ENCODE measurements around the gene WDR41. TPM values are rescaled to one million over a fixed set of nuclear protein-coding genes. Genes with fewer than 3 reads are reported as not detected.

Gene WDR41
- total RNA-seq, 1 donor from 2014 or later: 44.8 TPM

DNA sequence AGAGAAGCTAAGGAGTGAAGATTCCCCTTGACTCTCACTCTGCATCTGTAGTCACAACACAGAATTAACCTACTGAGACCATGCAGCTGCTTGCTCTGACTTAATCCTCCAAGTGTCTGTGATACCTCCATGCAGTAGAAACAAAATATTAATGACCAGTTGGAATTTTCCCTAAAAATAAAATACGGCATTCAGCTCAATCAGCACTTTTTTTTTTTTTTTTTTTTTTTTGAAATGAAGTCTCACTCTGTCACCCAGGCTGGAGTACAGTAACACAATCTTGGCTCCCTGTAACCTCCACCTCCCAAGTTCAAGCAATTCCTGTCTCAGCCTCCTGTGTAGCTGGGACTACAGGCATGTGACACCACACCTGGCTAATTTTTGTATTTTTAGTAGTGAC lies 48.4 kb downstream of the WDR41 start:
- no peak for ATAC-seq

DNA sequence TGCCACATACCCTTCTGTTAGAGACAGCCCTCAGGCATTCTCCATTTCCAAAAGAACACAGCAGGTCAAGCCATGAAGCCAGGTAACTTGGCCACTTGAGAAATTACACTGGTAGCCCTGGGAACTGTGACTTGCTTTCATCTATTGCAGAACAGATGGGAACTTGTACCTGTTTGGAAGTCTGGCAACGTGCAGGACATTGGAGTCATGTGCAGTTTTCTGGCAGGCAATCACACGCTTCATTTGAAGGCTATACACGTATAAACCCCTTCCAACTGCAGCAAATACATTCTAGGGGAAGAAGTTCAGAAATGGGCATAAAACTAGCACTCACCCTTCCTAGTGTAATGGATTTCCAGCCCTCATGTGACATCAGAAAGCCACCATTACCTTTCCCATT lies 54.0 kb downstream of the WDR41 start:
- no peak for ATAC-seq

DNA sequence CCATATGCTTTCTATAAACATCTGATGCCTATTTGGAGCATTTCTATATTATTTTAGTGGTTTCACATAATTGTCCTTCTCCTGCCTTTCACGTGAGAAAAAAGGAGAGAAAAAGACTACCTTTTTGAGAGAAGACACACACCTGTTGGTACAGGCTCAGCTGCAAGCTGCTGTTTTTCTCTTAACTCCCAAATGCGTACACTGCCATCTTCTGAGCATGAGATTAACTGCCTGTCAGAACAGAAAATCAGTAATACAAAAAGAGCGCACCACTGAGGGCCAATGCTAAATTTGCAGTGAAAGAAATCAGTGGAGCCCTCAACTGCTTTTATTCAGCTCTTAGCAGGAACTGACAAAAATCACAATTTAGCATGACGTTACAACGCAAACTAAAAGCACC lies 54.9 kb downstream of the WDR41 start:
- ATAC-seq: no peak

DNA sequence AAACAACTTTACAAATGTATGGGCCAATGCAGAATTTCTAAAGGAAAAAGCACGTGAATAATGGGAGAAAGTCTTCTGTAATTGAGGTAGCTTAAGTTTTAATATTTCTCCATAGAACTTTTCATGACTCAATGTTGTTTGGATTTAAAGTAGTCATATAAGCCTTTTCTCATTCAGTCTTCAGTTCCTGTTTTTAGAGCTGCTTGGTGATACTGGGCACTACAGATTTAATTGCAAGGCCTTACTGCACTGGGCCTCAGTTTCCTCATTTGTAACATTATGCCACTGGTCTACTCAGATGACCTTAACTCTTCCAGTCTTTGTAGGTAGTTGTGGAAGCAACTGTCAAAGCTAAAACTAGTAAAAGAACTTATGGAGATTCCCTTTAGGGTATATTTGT lies 60.4 kb downstream of the WDR41 start:
- ATAC-seq: no peak

DNA sequence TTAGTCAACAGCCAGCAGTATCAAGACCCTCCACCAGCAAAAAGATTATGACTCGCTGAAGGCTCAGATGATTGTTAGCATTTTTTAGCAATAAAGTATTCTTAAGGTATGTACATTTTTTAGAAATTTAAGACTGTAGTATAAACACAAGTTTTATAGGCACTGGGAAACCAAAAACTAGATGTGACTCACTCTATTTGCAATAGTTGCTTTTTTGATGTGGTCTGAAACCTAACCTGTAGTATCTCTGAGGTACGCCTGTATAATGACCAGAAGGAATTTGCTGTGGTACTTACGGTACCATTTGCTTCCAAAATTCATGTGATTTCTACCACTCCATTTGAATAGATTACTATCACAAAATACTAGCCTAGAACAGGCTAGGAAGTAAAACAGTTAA lies 60.8 kb downstream of the WDR41 start:
- no peak for ATAC-seq

DNA sequence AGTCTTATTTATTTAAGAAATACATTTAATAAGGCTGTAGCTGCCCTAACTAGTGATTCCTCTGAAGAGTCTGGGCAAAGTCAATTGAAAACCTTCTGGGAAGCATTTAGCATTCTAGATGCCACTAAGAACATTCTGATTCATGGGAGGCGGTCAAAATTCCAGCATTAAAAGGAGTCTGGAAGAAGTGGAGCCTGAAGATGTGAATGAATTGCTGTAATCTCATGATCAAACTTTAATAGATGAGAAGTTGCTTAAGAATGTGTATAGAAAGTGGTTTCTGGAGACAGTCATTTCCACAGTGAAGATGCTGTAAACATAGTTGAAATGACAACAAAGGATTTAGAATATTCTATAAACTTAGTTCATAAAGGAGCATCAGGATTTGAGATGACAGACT lies 61.4 kb downstream of the WDR41 start:
- ATAC-seq: no peak

DNA sequence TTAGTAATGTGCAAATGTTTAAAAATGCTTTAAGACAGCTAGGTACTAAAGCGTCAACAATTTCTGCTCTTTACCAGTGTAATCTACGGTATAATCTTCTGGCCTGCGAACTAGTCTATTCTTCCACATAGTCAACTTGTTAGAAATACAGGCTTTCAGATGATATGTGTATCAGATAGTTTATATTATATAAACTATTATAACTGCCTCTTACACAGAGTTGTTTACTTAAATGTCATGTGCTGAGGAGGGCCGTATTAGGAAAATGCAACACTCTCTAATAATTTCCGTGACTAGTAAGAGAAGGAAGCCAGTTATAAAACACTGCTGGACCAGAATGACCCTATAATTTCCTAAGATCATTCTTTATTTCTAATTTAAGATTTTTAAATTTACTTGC lies 63.6 kb downstream of the WDR41 start:
- no peak for ATAC-seq

DNA sequence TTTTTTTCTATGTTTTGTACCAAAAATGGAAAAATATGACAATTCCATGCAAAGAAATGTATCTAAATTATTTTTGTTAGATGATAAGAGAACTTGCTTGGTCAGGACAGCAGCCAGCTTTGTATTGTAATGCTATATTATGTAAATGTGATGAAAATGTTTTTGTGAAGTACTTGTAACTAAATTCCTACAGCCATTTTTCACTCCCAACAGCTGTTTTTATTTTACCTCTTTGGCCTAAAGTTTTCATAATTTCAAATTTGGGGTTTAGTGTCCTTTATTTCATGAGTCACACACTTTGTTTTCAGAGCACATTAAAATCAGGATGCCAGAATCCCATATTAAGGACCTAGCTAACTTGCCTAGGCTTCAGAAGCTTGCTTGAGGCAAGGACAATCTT lies 64.1 kb downstream of the WDR41 start:
- no peak for ATAC-seq

DNA sequence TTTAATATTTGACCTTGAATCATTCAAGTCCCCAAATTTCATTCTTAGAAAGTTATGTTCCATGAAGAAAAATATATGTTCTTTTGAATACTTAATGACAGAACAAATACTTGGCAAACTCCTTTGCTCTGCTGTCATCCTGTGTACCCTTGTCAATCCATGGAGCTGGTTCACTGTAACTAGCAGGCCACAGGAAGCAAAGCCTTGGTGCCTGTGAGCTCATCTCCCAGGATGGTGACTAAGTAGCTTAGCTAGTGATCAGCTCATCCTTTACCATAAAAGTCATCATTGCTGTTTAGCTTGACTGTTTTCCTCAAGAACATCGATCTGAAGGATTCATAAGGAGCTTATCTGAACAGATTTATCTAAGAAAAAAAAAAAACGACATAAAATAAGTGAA lies 65.4 kb downstream of the WDR41 start:
- no peak for ATAC-seq

DNA sequence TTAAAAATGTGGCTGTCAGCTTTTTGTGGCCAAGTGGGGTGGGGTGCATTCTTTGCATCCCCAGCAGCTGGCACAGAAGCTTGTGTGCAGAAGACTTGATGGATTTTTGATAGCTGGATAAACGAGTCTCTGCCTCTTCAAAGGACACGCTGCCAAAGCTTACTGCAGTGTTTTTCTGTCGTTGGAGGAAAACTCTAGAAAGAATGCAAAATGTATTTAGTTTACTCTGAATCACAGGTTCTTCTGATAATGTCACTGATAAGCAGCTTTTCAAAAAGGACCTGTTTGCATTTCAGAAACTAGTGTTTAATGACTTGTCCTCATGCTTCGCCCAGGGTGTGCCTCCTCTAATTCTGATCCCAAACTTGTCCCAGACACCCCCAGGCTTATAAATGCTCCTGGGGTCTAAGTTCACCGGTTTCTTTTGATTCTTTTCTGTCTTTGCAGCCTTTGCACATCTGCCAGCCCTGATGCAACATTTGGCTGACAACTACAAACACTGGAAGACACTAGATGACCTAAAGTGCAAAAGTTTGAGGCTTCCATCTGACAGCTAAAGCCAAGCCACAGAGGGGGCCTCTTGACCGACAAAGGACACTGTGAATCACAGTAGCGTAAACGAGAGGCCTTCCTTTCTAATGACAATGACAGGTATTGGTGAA lies 66.0 kb downstream of the WDR41 start:
- no peak for ATAC-seq

DNA sequence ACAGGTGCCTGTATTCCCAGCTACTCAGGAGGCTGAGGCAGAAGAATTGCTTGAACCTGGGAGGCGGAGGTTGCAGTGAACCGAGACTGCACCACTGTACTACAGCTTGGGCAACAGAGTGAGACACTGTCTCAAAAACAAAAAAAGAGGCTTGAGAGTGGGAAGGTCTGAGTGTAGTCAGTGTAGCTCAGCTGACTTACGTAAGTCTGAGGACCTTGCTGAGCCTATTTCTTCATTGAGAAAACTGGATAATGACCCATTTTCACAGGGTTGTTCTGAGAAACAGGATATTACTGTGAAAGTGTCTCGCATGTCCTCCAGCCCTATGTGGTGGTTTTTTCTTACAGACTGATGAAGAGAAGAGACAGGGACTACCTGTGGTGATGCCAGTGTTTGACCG lies 66.7 kb downstream of the WDR41 start:
- ATAC-seq: no peak

DNA sequence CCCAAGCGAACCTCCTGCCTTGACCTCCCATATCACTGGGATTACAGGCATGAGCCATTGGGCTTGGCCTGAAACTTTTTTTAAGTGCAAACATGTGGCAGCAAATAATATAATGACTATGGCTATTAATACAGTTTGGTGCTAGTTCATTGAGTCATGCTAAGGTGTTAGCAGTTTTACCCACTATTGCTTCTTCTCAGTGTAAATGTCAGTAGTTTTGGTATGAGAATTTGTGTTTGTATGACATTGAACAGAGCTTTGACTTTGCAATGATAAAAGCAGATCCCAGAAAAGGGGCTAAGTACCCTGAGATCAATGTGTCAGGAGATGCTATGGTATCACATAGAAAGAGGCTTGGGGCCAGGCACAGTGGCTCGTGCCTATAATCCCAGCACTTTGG lies 67.2 kb downstream of the WDR41 start:
- ATAC-seq: no peak

DNA sequence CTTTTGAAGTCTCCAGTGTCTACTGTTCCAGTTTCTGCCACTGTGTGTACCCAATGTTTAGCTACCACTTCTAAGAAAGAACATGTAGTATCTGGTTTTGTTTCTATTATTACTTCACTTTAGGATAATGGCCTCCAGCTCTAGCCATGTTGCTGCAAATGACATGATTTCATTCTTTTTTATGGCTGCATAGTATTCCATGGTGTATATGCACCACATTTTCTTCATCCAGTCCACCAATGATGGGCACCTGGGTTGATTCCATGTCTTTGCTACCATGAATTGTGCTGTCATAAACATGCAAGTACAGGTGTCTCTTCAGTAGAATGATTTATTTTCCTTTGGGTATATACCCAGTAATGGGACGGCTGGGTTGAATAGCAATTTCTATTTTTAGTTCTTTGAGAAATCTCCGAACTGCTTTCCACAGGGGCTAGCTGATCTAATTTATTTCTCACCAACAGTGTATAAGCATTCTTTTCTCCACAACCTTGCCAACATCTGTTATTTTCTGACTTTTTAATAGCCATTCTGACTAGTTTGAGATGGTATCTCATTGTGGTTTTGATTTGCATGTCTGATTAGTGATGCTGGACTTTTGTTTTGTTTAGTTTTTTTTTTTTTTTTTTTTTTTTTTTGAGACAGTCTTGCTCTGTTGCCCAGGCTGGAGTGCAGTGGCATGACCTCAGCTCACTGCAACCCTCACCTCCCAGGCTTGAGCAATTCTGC lies 68.9 kb downstream of the WDR41 start:
- ATAC-seq: no peak

DNA sequence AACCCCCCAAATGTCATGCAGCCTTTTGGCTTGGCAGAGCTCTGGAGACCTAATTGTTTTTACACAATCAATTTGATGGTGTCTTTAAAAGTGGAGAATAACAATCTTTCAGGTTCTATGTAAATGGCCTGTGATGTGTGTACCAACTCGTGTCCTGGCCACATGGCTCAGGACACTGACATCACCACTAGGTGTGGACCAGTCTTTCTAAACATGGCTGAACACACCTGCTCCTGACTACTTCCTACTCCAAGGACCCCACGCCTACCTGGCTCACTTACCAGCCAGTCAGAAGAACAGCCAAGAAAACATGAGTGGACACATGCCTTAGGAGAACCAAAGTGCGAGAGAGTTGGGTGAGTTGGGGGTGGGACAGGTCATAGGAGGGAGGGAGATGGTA lies 71.2 kb downstream of the WDR41 start:
- peak; percentile 43 for ATAC-seq

DNA sequence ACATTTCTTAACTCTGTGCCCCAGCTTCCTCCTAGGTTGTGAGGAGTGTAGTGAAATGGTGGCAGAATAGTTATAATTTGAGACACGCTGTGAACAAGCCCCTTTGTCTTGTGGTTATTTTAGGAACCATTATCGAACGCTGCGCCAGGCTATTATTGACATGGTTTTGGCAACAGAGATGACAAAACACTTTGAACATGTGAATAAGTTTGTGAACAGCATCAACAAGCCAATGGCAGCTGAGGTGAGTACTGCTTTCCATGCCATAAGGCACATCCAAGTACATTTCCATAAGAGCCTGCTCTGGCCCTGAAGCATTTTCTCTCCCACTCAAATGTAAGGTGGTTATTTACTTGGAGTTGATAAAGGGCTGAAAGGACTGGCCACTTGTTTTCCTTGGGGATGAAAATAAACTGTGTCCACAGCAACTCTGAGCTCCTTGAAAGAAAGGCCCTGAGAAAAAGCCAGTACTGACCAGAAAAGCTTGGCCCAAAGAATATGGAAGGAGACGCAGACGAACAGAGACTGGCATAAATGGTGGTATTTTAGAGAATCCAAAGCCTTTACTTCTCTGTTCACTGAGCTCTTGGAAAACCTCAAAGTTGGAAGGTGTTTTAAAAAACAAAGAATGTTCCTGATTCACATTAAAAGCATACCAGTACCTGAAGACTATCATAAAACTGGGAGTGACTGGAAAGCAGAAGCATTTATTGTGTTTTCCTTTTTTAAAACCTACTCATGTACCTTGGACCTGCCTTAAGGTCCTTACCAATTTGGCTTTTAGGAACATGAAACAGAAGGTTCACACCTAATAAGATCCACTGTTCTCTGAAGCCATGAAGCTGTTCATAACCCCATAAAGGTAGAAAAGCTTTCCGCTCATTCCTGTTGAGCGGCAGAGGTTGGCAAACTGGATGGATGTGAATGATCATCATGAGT lies 72.2 kb downstream of the WDR41 start:
- no peak for ATAC-seq

DNA sequence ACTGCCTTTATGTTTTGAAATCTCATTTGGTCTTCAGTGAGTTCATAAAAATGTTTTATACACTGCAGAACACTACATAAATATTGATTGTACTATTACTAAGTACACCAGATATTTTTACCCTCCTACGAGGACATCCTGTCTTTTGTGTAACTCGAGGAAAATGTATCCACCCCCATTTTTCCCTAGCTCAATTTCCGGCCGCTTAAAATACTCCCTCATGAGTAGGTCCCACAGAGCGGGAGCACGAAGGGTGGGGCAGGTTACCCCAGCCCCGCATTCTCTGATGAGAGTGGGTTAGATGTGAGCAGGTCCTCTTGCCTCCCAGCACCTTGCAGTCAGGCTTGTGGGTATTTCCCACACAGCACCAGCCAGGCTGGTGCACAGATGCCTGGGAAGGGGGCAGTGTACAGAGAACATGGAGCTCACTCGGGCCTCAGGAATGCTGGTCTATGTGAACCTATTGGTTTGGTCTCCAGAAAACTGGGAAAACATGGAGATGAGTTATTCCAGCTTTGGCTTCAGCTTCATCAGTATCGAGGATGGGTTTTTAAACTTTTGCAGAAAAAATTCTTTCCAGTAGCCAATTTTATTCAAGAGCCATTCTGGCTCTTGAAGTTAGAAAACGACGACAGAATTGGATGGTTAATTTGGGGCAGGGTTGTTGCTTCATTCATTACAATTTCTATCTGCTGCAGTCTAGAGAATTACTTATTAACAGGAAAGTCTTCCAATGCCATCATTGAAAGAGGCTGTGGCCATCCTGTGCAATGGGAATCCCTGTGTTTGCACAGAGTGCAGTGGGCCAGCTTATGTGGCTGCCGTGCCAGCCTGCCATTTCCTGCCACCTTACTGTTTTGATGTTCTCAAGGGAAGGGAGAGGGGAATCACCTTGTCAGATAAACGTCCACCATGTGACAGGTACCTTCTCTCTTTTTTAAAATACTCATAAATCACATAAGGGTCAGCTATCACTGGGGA lies 73.2 kb downstream of the WDR41 start:
- no peak for ATAC-seq

DNA sequence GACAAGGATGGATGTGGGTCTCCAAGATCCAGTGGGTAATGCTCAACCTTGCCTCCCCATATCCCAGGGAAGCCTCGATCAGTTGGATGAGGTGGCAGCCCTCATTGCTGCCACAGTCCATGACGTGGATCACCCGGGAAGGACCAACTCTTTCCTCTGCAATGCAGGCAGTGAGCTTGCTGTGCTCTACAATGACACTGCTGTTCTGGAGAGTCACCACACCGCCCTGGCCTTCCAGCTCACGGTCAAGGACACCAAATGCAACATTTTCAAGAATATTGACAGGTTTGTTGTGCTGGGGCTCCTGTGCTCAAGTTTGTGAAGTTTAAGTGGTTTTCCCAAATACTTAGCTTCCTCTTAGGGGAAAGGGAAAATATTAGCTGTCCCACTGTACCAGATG lies 74.0 kb downstream of the WDR41 start:
- no peak for ATAC-seq

DNA sequence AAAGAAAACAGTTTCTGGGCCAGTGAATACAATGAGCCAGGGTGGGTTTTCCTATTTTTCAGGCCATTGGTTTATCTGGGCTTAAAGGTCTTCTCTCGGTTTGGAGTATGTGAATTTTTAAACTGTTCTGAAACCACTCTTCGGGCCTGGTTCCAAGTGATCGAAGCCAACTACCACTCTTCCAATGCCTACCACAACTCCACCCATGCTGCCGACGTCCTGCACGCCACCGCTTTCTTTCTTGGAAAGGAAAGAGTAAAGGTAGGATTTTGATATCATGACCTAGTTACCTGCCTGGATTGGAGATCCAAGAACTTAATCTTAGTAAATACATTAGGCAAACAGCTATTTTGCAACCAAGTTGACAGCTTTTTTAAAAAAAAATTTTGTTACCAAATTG lies 79.1 kb downstream of the WDR41 start:
- ATAC-seq: no peak

DNA sequence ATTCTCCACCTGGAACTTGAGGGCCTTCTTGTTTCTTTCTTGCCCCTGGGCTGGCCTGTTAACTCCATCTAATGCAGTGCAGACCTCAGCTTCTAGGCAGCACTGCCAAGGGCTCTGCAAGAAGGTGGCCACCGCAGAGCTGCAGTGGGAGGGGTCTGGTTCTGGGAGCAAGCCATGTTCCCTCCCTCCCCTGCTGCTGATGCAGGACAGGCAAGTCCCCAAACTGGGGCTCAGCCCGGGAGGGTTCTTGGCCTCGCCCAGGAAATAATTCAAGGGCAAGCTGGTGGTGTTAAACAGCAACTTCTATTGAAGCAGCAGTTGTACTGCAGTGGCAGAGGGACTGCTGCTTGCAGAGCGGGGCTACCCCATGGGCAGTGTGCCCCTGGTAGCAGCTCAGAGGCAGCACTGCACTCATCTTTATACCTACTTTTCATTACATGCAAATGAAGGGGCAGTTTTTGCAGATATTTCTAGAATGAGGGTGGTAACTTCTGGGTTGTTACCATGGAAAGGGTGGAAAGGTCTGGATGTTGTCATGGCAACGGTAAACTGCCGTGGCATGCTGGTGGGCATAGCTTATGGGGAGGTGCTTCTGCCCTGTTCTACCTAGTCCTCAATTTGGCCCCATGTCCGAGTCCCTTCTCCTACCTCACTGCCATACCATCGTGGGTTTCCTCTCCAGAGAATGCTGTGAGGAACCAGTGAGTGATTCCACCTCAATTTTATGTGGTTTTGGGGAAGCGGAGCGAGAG lies 82.1 kb downstream of the WDR41 start:
- no peak for ATAC-seq

DNA sequence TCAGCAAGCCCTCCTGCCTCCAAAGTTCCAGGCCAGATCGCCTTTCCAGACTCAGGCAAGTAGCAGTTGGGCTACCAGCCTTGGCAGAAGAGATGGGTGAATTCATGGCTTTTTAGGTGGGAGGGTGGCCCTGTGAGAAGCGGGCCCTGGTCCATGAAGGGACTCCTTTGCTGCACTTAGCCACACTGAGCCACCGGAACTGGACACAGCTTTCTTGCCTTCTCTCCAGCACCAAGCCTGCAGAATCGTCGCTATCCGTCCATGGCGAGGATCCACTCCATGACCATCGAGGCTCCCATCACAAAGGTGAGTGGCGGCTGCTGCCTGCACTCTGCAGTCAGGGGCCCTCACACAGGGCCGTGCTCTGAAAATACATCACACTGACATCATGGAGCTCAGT lies 85.0 kb downstream of the WDR41 start:
- ATAC-seq: no peak

DNA sequence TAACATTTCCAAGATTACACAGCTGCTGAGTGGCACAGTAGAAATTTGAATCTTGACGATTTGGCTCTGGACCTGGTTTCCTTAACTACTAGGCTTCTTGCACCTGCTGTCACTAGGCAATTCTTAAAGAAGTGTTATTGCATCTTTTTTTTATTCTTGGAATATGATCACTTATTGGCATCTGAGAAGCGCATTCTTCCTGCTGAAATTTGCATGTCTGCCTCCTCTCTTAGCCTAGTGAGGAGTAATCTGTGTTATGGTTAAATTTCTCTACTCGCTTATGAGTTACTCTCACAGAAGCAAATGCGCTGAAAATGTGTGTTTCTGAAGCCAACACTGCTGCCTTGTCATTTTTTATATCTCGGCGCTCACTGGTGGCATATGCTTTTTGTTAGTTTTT lies 89.3 kb downstream of the WDR41 start:
- ATAC-seq: no peak

DNA sequence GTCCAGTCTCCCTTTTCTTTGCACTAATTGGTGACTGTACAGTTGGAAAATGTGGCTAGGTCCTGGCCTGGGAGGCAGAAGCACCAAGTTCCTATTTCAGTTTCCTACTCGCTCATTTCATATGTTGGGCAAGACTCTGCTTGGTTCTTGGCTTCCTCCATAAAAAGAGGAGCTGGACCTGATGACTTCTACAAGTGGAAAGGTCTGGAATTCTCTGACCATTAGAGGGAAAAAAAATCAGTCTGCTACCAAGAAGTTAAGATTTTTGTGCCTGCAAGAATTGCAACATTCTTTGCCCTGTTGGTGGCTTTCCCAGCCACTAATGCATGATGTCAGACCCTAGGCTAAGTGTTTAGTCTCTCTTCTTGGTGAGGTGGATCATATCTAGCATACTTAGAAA lies 91.5 kb downstream of the WDR41 start:
- no peak for ATAC-seq
